Stomach (tissue), 9 donors: ENCODE results near the gene ST8SIA6. TPM values are rescaled to one million over a fixed set of nuclear protein-coding genes. Genes with fewer than 3 reads are reported as not detected.

Experiments used
- DNase-seq, 2 donors: peaks; one replicate each; pipeline versions ENCODE4 v3.0.0 to v3.0.0-alpha.2; 2013 to 2019
- H3K27ac ChIP-seq, 5 donors: fragments of 200-600 bp in 4 of 5; sonication (generic) in 4 of 5; one replicate each; pipeline ENCODE4 v1.5.1; 2013 to 2019; ENCODE audit warnings: mild to moderate bottlenecking in 1 of 5, moderate library complexity in 1 of 5
- H3K27me3 ChIP-seq, 3 donors: fragments of 200-600 bp; sonication (generic); one replicate each; pipeline ENCODE4 v1.5.1; 2017 to 2019; ENCODE audit warnings: mixed run types in 1 of 3
- H3K36me3 ChIP-seq, 4 donors: fragments of 200-600 bp; sonication (generic); 1 replicate in 3 of 4; 2 replicates in 1 of 4; pipeline ENCODE4 v1.5.1; 2016 to 2019
- H3K4me1 ChIP-seq, 4 donors: fragments of 200-600 bp; sonication (generic); one replicate each; pipeline ENCODE4 v1.5.1; 2016 to 2019
- H3K4me3 ChIP-seq, 4 donors: fragments of 200-600 bp; sonication (generic) in 3 of 4; one replicate each; pipeline ENCODE4 v1.5.1; 2016 to 2019; ENCODE audit warnings: mild to moderate bottlenecking in 1 of 4
- H3K9me3 ChIP-seq, 4 donors: fragments of 200-600 bp; sonication (generic); one replicate each; pipeline ENCODE4 v1.5.1; 2016 to 2019
- EP300 ChIP-seq: sonication (generic); formaldehyde crosslinking; IDR thresholded peaks from one replicate; pipeline ENCODE4 v1.6.1; 2017; ENCODE audit warnings: antibody characterized with exemption
- POLR2A ChIP-seq, 4 donors: fragments of 450-650 bp; IDR thresholded peaks; one replicate each; pipeline ENCODE4 v1.6.1; 2016; ENCODE audit warnings: antibody characterized with exemption in 4 of 4, control low read depth in 2 of 4, mild to moderate bottlenecking in 1 of 4, moderate library complexity in 1 of 4
- POLR2AphosphoS5 ChIP-seq, 3 donors: sonication (generic); formaldehyde crosslinking; IDR thresholded peaks; one replicate each; pipeline ENCODE4 v1.6.1; 2016; ENCODE audit warnings: antibody characterized with exemption in 3 of 3
- WGBS, 5 donors: extraction: QIAGEN DNeasy Blood & Tissue Kit in 3 of 5; methylation state at CpG; one replicate each; pipeline versions ENCODE4 v1.1.5 to v1.1.7; 2013 to 2018; 5-methylcytosine and 5-hydroxymethylcytosine counted together
- intact Hi-C: fragments of 100-400 bp; cut with DNase I; formaldehyde crosslinking; loops from one replicate; pipeline ENCODE4 v1.15.1; 2023; ENCODE audit warnings: low total_unique reads
- polyA plus RNA-seq, 3 donors: library from polyadenylated mRNA; stranded (reverse); fragments of 200-250 nt; gene quantifications; one replicate each; pipeline ENCODE4 v1.2.3, GENCODE V29; 2013
- total RNA-seq, 5 donors: library from RNA; depleted of rRNA; stranded (reverse); fragments of >200 nt; gene quantifications; one replicate each; pipeline versions ENCODE4 v1.1.0 to v1.2.3, GENCODE V29; 2014 to 2016
- TF ChIP-seq, protein P1 (sequence below), 7 experiments: fragments of 450-650 bp in 4 of 7; fragments of 200-600 bp in 3 of 7; sonication (generic) in 3 of 7; IDR thresholded peaks; one replicate each; pipeline ENCODE4 v1.5.1; 2016 to 2019; ENCODE audit warnings: antibody characterized with exemption in 7 of 7, control low read depth in 2 of 7, mild to moderate bottlenecking in 1 of 7
- donor health status: healthy with polysubstance abuse.
- donor health status: Bipolar disorder and iron deficiency.
- donor health status: healthy.

Gene ST8SIA6
- total and polyA plus RNA-seq, 8 donors, result 0.08 to 3.7 (median 0.19) TPM; not detected in 5

DNA sequence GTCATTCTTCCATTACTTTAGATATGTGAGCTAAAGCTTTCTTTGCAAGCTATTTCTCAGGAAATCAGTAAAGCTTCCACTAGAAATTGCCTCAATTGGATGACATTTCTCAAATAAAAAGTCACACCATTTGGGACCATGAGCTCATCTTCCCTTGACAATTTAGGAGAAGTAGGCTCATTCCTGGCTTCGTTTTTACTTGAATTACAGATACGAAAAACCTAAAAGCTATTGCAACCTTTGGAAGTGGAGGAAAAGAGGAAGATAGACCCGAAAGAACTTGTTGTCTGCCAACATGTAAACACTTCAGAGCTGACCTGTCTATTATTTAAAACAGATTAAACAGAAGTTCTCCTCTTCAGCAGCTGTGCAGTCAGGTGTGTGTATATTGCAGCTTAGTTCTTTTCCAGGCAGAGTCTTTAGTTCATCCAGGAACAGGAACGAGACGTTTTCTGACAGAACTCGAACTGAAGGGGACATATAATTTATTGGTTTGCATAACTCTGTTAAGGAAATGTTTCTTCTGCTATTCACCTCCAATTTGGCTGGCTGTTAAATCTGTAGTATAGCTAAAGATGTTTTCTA is 43.1 kb upstream of the ST8SIA6 start:
- intact Hi-C loops, result no loop called here

DNA sequence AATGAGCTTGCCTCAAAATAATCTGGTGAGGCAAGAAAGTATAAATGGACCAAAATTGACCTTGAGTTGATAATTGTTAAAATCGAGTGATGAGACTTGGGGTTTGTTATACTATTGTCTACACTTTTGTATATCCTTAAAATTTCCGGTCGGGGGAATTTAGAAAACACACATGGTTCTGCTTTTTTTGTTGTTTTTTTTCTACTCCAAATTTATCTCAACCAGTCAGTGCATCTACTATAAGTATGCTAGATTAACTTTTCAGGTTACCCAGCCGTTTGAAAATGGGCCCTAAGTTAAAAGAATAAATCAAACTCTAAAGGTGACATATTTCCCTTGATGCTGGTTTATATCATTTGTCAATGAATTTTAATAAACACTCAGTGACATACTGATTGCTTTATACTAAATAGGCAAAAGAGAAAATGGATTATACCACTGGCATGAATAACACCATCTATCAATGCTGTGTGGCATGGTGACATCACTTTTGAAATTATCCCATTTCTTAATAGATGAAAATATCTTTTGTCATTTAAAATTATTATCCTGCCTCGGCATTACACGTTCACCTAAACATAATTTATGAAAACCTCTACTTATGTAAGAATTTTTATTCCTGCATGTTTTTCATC is 40.3 kb upstream of the ST8SIA6 start:
- 51 to 75% (median 62%) methylated on average over 6 of the region's 6 CpGs for WGBS, 5 donors
- no peak for DNase-seq

More for the DNA sequence above, 43.1 kb upstream of the ST8SIA6 start:
- Histone ChIP-seq H3K36me3 (no peaks in the 10 kb centered on the region), H3K27me3 (peaks cover 0 to 2% (median 0%) of the 10 kb centered on the region in 3 donors), H3K4me1 (no peaks in the 10 kb centered on the region), H3K9me3 (no peaks in the 10 kb centered on the region), H3K4me3 (no peak overlapping the region), H3K27ac (no peak overlapping the region)
- TF ChIP-seq POLR2AphosphoS5 (IDR thresholded peaks at IDR 0.05) (no peak), EP300 (no peak), POLR2A (IDR thresholded peaks at IDR 0.05) (no peak)
- TF ChIP-seq, protein P1, sequence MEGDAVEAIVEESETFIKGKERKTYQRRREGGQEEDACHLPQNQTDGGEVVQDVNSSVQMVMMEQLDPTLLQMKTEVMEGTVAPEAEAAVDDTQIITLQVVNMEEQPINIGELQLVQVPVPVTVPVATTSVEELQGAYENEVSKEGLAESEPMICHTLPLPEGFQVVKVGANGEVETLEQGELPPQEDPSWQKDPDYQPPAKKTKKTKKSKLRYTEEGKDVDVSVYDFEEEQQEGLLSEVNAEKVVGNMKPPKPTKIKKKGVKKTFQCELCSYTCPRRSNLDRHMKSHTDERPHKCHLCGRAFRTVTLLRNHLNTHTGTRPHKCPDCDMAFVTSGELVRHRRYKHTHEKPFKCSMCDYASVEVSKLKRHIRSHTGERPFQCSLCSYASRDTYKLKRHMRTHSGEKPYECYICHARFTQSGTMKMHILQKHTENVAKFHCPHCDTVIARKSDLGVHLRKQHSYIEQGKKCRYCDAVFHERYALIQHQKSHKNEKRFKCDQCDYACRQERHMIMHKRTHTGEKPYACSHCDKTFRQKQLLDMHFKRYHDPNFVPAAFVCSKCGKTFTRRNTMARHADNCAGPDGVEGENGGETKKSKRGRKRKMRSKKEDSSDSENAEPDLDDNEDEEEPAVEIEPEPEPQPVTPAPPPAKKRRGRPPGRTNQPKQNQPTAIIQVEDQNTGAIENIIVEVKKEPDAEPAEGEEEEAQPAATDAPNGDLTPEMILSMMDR (IDR thresholded peaks at IDR 0.05), result no peak
- DNase-seq, result no peak
- WGBS, 5 donors, result 44 to 59% (median 53%) methylated on average over 6 of the region's 6 CpGs

DNA sequence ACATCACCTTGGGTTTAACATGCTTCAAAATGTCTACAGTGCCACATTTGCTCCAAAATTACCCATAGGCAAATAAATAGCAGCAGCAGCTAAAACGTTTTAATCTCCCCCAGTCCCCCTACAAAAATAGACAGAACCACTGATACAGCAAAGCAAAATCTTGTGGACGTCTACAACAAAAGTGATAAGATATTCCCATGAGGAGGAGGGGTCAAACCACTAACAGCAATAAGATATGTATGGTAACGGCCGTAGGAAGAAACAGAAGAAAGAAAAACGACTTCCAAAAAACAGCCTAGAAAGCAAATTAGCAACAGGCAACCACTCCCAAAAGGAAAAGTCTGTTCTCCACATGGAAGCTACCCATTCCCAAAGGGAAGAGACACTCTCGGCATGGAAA is 34.5 kb upstream of the ST8SIA6 start:
- no peak for DNase-seq
- Histone ChIP-seq H3K4me3 (no peak overlapping the region), H3K4me1 (no peaks in the 10 kb centered on the region), H3K27me3 (no peaks in the 10 kb centered on the region), H3K27ac (no peak overlapping the region), H3K9me3 (no peaks in the 10 kb centered on the region), H3K36me3 (no peaks in the 10 kb centered on the region)
- 41 to 56% (median 46%) methylated on average over 6 of the region's 6 CpGs for WGBS, 5 donors
- intact Hi-C loops, result no loop called here
- TF ChIP-seq, protein P1 (IDR thresholded peaks at IDR 0.05), result no peak
- TF ChIP-seq EP300 (no peak), POLR2A (IDR thresholded peaks at IDR 0.05) (no peak), POLR2AphosphoS5 (IDR thresholded peaks at IDR 0.05) (no peak)

More for the DNA sequence above, 40.3 kb upstream of the ST8SIA6 start:
- intact Hi-C loops, result no loop called here
- Histone ChIP-seq H3K9me3 (no peaks in the 10 kb centered on the region), H3K36me3 (no peaks in the 10 kb centered on the region), H3K27me3 (peaks cover 0 to 2% (median 0%) of the 10 kb centered on the region in 3 donors), H3K4me3 (no peak overlapping the region), H3K27ac (no peak overlapping the region), H3K4me1 (no peaks in the 10 kb centered on the region)
- TF ChIP-seq, protein P1 (IDR thresholded peaks at IDR 0.05), result no peak
- TF ChIP-seq EP300 (no peak), POLR2AphosphoS5 (IDR thresholded peaks at IDR 0.05) (no peak), POLR2A (IDR thresholded peaks at IDR 0.05) (no peak)

DNA sequence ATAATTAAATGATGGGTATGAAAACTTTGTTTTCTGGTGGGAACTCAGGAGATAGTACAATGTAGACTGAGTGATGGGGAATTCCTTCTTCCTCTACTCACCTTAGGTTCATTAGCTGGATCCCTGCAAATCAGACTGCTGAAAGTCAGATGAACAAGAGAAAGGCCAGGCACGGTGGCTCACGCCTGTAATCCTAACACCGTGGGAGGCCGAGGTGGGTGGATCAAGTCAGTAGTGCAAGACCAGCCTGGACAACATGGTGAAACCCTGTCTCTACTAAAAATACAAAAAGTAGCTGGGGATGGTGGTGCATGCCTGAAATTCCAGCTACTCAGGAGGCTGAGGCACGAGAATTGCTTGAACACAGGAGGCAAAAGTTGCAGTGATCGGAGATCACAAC is 28.7 kb upstream of the ST8SIA6 start:
- 79 to 88% (median 85%) methylated on average over 6 of the region's 6 CpGs for WGBS, 5 donors
- TF ChIP-seq POLR2AphosphoS5 (IDR thresholded peaks at IDR 0.05), result no peak
- TF ChIP-seq EP300, result no peak
- TF ChIP-seq POLR2A (IDR thresholded peaks at IDR 0.05), result no peak
- TF ChIP-seq, protein P1 (IDR thresholded peaks at IDR 0.05), result no peak
- Histone ChIP-seq H3K4me1 (no peaks in the 10 kb centered on the region), H3K27me3 (no peaks in the 10 kb centered on the region), H3K36me3 (no peaks in the 10 kb centered on the region), H3K27ac (no peak overlapping the region), H3K4me3 (no peak overlapping the region), H3K9me3 (peaks cover 0 to 13% (median 9%) of the 10 kb centered on the region in 4 donors)
- intact Hi-C loops, result no loop called here
- DNase-seq, result no peak
